Measurements from ENCODE around the gene MTG2. TPM values are rescaled to one million over a fixed set of nuclear protein-coding genes. Genes with fewer than 3 reads are reported as not detected.

The MTG2 gene
- total RNA-seq, 1 experiment from 2014 or later = 56.8 TPM

GRCh38 chr20:62208061-62208794 lies 25.4 kb downstream of the MTG2 start:
- H3K9me3 ChIP-seq (ENCODE audit: control insufficient read depth, insufficient read depth, low read depth, low read length) = no peaks in the 10 kb centered on the region
- ChIA-PET CTCF (no interaction called here), POLR2A (no interaction called here)
- peaks cover 7% of the 10 kb centered on the region for H3K4me1 ChIP-seq (ENCODE audit: control insufficient read depth, insufficient read depth, low read length)
- ATAC-seq = no peak
- no peak for DNase-seq (ENCODE audit: low read depth, low spot score)
- no peak overlapping the region for H3K4me3 ChIP-seq (ENCODE audit: low read depth in 2 of 2, low read length in 2 of 2)
- no peak overlapping the region for H3K27ac ChIP-seq (ENCODE audit: low read length)
- no TSS peak for BruUV-seq (replicated peaks)
- H3K27me3 ChIP-seq (ENCODE audit: control insufficient read depth, insufficient read depth, low read length) = no peaks in the 10 kb centered on the region
- in situ Hi-C loops (cut with HindIII; ENCODE audit: low pct_unique_long_range_greater_than_20kb, low sequenced_read_pairs) = no loop called here
- intact Hi-C loops (cut with micrococcal nuclease; ENCODE audit: unreplicated experiment) = no loop called here
- H3K36me3 ChIP-seq (ENCODE audit: control insufficient read depth, insufficient read depth, low read length) = no peaks in the 10 kb centered on the region
- TF ChIP-seq REST (IDR thresholded peaks at IDR 0.05; ENCODE audit: insufficient read depth in 1 of 2, low read depth in 2 of 2, low read length in 1 of 2) (no peak), CTCF (IDR thresholded peaks at IDR 0.05) (no peak), POLR2AphosphoS5 (IDR thresholded peaks at IDR 0.05; ENCODE audit: low read depth, low read length) (no peak), SIN3A (IDR thresholded peaks at IDR 0.05; ENCODE audit: borderline replicate concordance, insufficient read depth, low read depth, low read length) (no peak), TCF7L2 (IDR thresholded peaks at IDR 0.05; ENCODE audit: low read depth, low read length) (no peak)

- Histone ChIP-seq H3K9me3 (ENCODE audit: control insufficient read depth, insufficient read depth, low read depth, low read length) (no peaks in the 10 kb centered on the region), H3K4me3 (ENCODE audit: low read depth in 2 of 2, low read length in 2 of 2) (no peak overlapping the region), H3K4me1 (ENCODE audit: control insufficient read depth, insufficient read depth, low read length) (peaks cover 11% of the 10 kb centered on the region), H3K27ac (ENCODE audit: low read length) (no peak overlapping the region), H3K36me3 (ENCODE audit: control insufficient read depth, insufficient read depth, low read length) (no peaks in the 10 kb centered on the region), H3K27me3 (ENCODE audit: control insufficient read depth, insufficient read depth, low read length) (no peaks in the 10 kb centered on the region)
- ATAC-seq = peak; percentile 19; the same call in 1 of the 2 replicates
- BruUV-seq (replicated peaks) = no TSS peak
- no peak for TF ChIP-seq POLR2AphosphoS5 (IDR thresholded peaks at IDR 0.05; ENCODE audit: low read depth, low read length)
- TF ChIP-seq REST (IDR thresholded peaks at IDR 0.05; ENCODE audit: insufficient read depth in 1 of 2, low read depth in 2 of 2, low read length in 1 of 2) = no peak
- TF ChIP-seq TCF7L2 (IDR thresholded peaks at IDR 0.05; ENCODE audit: low read depth, low read length) = no peak
- no peak for TF ChIP-seq CTCF (IDR thresholded peaks at IDR 0.05)
- POLR2A ChIA-PET = no interaction called here
- intact Hi-C loops (cut with micrococcal nuclease; ENCODE audit: unreplicated experiment) (no loop called here), in situ Hi-C loops (cut with HindIII; ENCODE audit: low pct_unique_long_range_greater_than_20kb, low sequenced_read_pairs) (no loop called here)
- DNase-seq (ENCODE audit: low read depth, low spot score) = no peak
- CTCF ChIA-PET = no interaction called here
Measured at GRCh38 chr20:62208795-62209755, 26.2 kb downstream of the MTG2 start.
